HG02943 (cell line): ENCODE results near the gene TOR4A.
"Not testable (repeated sequence)": the region's sequence is repeated elsewhere in the genome, so short reads cannot be mapped to it uniquely, and the experiment has no call there.

ENCODE experiments used
- ATAC-seq: cut with Tn5 transposase; IDR thresholded peaks from one replicate; pipeline ENCODE4 v1.9.1; 2021; ENCODE audit warnings: mild to moderate bottlenecking, low read depth, moderate library complexity; ENCODE audit not compliant: unreplicated experiment

Gene TOR4A

DNA sequence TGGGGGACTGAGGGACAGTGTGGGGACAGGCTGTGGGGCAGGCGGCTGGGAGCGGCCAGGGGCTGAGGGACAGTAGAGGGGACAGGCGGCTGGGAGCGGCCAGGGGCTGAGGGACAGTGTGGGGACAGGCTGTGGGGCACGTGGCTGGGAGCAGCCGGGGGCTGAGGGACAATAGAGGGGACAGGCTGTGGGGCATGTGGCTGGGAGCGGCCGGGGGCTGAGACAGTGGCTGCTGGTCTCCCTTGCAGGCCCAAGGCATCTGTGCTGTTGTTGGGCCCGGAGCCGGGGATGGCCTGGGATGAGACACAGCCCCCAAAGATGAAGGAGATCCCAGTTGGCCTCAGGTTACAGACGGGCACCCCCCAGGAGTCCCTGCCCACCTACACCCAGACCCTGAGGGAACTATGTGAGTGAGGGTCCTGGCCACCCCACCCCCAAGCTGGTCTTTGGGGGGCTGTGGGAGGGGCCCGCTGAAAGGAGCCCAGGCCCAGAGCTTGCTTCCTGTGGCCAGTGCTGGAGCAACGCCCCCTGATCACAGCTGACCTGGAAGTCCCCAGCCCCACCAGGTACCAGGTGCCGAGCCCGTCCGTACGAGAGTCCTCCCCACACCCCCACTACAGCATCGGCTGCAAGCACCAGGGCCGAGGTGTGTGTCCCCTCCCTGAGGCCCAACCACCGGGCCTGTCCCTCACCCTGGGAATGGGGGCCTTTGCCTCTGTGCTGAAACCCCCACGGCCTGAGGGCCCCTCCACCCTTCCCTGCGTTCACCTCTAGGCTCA lies 25.8 kb upstream of the TOR4A start:
- no peak for ATAC-seq

DNA sequence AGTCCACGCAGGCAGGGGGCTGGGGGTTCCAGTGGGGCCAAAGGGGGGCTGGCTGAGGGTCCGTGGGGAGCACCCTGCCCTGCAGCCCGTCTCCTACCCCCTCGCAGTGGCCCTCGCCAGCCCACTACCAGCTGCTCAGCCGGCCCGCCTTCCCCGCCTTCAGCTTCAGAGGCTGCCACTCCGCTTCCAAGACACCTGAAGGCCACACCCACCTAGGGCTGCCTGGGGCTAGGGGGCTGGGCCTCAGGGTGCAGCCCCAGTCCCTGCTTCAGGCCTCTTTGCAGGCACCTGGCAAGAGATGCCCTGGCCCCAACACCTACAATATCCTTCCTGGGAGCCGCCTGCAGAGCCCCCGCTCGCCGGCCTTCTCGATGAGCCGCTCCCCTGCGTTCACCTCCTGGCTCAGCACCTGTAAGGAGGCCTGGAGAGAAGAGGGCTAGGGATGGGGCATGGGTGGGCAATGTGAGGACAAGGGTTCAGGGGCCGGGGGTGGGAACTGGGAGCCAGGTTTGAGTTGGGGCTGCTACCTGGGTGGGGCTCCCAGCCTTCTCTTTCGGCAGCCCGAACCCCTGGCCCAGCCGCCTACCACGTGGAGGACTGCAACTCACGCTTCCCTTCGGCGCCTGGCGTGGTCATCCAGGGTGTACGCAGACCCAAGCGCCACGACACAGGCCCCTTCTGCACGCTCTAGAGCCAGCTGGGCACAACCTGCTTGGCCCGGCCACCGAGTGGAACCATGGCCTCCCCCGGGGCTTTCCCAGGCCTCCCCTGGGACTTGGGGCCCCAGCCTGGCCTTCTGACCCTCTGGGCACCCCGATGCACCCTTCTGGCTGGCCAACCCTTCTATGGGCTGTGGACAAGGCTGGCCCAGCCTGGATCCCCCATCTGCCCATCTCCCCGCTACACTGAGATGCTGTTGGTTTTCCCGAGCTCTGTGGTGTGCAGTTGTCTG lies 24.7 kb upstream of the TOR4A start:
- ATAC-seq, result no peak

DNA sequence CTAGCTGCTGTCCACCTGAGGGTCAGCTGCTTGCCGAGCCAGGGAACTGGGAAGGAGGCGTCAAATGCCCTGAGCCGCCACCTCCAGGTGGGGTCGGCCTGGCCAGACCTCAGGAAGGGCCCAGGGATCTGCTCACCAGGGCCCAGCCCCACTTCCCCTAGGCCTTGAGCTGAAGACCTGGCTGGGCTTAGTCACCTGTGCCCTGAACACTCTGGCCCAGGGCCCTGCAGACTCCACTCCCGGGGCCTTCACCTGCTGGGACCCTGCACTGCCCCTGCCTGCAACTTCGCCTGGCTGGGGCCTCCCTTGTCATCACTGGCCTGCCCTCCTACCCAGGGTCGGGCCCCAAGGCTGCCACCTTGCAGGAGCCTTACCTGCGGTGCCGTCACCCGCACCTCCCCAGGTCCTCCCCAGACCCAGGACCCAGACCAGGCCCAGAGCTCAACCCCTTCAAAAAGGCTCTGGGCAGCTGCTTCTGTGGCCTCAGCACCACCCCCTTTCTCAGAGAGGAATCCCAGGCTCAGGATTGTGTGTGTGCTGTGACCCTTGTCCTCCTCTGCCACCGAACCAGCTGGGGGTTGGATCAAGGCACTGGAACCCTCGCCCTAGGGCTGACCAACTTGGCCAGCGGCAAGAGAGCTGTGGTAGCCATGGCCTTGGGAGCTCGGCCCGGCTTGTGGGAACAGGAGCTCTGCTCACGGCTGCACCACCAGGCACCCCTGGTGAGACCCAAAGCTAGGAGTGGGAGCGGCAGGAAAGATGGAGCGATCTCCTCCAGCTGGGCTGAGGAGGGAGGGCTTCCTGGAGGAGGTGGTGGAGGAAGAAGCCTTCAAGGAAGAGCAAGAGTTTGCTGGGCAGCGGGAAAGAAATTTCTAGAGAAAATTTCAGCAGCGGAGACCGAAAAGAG lies 23.6 kb upstream of the TOR4A start:
- no peak for ATAC-seq

DNA sequence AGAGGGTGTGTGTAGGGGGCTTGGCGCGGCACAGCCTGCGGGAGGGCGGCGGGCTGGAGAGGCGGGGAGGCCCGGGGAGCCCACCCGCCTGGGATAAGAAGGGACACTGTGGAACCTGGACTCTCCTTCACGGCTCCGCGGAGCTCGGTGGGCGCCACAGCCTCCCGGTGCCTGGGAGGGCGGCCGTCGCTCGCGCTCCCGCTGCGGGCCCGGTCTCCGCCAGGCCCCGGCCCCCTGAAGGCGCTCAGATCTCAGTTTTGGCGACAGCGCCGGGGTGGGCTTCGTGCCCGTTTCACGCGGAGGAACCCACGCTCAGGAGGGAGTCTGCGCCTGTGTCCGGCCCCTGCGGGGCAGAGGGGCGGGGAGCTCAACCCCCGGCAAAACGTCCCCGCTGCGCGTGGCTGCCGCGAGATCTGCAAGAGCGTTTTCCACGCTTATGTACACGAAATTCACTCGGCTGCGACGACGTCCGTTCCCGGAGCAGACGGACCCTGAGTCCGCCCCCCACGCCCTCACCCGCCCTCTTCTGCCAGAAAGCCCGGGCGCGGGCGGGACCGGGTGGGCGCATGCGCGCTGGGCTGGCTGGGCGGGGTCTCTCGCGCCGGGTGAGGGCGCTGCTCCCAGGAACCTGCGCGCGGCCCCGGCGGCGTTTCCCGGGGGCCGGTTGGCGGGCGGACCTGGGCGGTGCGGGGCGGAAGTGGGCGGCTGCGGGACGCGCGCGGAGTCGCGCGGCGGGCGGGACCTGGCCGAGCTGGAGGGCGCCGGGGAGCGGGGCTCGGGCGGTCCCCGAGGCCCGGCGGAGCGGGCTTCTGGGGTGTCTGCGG lies 22.7 kb upstream of the TOR4A start, which contains the start of gene NELFB:
Gene NELFB, plus strand, starts transcription at position 704 of the 824 bp plus-strand sequence.
- ATAC-seq, result peak; percentile 59

DNA sequence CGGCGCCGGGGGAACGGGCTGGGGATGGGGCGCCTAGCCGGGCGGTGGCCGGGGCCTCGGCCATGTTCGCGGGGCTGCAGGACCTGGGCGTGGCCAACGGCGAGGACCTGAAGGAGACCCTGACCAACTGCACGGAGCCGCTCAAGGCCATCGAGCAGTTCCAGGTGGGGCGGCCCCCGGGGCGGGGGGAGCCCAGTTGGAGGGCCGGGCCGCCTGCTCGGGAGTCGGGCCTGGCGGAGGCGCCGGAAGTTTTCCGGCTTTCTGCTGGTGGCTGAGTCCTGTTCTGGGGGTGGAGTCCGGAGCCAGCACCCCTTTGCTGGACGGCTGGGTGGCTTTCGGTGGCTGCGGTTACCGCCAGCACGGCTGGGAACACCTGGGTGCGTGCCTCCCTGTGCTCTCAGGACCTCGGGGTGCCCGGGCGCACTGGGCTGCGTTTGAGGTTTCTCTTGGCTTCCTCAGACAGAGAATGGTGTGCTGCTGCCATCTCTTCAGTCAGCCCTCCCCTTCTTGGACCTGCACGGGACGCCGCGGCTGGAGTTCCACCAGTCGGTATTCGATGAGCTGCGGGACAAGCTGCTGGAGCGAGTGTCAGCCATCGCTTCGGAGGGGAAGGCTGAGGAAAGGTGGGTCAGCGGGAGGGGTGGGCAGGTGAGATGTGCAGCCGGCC lies 21.9 kb upstream of the TOR4A start:
- ATAC-seq, result peak; percentile 25

DNA sequence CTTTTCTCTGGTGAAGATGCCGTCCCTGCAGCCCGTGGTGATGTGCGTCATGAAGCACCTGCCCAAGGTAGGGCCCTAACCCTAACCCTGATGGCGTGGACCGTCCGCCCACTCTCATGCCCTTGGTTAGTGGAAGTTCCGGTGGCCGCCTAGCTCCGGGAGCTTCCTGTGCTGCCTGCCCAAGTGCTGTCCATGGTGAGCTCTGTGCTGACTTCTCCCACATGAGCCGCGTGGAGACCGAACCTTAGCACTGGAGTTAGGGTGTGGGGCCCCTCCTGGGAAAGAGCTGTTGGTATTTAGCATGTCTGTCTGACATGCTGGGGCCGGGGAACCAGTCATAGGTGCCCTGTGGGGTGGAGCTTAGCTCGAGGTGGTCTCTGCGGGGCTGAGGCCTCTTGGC lies 21.2 kb upstream of the TOR4A start:
- ATAC-seq, result no peak

DNA sequence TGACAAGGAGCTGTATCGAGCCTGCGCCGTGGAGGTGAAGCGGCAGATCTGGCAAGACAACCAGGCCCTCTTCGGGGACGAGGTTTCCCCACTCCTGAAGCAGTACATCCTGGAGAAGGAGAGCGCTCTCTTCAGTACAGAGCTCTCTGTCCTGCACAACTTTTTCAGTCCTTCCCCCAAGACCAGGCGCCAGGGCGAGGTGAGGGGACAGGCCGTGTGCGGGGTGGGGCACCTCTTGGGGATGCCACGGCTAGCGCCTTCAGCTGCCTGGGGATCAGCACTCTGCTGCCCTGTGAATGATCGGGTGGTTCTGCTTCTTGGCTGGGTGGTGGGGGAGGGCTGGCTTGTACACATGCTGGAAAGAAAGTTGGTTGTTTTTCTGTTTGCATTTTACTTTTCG lies 20.7 kb upstream of the TOR4A start:
- ATAC-seq, result no peak

DNA sequence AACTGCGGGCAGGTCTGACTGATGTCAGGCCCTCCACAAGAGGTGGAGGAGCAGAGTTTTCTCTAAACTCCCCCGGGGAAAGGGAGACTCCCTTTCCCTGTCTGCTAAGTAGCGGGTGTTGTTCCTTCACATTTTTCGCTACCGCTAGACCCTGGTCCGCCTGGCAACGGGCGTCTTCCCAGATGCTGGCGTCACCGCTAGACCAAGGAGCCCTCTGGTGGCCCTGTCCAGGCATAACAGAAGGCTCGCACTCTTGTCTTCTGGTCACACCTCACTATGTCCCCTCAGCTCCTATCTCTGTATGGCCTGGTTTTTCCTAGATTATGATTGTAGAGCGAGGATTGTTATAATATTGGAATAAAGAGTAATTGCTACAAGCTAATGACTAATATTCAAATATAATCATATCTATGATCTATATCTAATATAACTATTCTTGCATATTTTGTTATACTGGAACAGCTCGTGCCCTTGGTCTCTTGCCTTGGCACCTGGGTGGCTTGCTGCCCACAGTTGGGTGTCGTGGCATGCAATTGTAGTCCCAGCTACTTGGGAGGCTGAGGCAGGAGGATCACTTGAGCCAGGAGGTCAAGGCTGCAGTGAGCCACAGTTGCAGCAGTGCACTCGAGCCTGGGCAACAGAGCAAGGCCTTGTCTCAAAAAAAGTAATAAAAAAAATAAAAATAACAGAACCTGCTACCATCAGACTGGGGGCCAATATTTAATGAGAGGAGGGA lies 15.2 kb upstream of the TOR4A start:
- not testable (repeated sequence) for ATAC-seq

DNA sequence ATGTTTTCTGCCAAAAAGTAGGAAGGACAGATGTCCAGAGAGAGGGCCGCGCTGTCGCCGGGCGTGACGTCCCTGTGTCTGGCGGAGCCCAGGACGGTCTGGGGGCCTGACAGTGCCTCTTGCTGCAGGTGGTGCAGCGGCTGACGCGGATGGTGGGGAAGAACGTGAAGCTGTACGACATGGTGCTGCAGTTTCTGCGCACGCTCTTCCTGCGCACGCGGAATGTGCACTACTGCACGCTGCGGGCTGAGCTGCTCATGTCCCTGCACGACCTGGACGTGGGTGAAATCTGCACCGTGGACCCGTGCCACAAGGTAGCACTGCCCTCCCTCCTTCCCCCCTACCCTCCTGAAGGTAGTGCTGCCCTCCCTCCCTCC lies 14.6 kb upstream of the TOR4A start:
- no peak for ATAC-seq

DNA sequence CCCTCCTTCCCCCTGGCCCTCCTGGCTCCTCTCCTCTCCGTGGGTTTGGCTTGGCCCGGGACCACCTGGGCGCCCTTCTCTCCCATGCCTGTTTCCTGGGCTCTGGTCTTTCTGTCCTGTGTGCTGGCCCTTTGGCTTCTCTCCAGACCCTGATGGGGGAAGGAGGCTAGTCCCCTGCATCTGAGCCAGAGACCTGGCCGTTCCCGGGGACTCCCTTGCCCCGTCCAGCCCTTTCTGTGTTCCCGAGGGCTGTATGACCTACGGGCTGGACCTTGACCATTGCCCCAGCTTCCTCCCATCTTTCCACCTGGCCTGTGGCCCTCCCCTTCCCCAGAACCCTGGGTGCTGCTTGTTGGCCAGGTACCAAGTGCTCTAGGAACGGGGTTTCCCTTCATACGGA lies 14.0 kb upstream of the TOR4A start:
- ATAC-seq, result no peak

DNA sequence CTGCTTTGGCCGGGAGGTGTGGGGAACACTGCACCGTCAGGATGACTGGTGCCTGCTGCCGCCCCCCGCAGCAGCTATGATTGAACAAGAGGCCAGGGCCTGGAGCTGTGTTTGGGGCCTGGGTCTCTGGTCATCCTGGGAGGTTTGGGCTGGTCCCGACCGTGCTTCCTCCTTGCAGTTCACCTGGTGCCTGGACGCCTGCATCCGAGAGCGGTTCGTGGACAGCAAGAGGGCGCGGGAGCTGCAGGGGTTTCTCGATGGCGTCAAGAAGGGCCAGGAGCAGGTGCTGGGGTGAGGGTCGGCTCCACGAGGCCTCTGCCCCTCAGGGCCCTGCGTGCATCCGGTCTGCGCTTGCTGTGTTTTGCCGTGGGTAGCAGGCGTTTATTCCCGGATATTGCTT lies 13.5 kb upstream of the TOR4A start:
- ATAC-seq, result no peak

DNA sequence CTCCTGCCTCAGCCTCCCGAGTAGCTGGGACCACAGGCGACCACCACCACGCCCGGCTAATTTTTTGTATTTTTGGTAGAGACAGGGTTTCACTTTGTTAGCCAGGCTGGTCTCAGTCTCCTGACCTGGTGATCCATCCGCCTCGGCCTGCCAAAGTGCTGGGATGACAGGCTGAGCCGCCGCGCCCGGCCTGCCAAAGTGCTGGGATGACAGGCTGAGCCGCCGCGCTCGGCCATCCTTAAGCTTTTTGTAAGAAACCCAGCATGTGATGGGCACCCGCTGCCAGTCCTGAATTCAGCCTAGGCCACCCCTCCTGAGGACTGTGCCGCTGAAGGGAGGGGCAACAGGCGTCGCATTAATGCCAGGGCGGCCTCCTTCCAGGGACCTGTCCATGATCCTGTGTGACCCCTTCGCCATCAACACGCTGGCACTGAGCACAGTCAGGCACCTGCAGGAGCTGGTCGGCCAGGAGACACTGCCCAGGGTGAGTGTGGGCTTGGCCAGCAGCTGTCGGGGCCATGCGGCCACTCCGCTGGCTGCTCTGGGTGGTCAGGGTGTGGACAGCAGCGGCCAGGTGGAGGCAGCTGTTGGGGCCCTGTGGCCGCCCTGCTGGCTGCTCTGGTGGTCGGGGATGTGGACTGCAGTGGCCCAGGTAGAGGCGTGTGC lies 11.9 kb upstream of the TOR4A start:
- ATAC-seq, result no peak

DNA sequence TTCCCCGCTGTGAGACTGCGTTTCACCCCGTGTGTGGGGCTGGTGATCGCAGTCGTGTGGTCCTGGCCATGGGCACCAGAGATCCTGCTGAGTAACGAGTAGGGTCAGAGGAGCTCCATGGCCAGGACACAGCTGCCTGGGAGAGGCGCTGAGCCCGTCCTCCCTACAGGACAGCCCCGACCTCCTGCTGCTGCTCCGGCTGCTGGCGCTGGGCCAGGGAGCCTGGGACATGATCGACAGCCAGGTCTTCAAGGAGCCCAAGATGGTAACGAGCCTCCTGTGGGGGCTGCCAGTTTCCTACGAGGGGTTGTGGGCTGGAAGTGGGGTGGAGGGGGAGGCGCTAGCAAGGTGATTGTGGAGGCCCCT lies 11.4 kb upstream of the TOR4A start:
- ATAC-seq, result no peak

DNA sequence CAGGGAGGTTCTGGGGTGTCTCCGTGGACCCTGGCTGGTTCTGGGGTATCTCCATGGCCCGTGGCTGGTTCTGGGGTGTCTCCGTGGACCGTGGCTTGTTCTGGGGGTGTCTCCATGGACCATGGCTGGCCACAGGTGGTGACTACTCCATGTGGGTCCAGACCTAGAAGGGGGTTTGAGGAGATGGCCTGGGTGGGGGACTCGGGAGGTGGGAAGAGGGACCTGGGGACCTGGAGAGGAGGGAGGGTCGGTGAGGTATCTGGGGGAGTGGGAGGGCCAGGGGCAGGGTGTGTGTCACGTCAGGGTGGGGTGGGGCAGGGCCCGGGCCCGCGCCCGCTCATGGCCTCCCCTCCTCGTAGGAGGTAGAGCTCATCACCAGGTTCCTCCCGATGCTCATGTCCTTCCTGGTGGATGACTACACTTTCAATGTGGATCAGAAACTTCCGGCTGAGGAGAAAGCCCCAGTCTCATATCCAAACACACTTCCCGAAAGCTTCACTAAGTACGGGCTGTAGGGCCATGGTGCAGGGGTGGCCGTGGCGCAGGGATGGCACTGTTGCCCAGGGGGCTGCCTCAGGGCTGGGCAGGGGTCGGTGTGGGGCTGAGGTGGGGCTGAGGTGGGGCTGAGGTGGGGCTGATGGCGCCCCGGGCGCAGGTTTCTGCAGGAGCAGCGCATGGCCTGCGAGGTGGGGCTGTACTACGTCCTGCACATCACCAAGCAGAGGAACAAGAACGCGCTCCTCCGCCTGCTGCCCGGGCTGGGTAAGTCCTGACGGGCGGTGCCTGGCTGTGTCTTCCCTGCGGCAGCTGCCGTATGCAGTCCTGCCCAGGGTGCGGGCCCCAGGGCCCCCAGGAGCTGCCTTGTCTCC lies 10.7 kb upstream of the TOR4A start:
- no peak for ATAC-seq

DNA sequence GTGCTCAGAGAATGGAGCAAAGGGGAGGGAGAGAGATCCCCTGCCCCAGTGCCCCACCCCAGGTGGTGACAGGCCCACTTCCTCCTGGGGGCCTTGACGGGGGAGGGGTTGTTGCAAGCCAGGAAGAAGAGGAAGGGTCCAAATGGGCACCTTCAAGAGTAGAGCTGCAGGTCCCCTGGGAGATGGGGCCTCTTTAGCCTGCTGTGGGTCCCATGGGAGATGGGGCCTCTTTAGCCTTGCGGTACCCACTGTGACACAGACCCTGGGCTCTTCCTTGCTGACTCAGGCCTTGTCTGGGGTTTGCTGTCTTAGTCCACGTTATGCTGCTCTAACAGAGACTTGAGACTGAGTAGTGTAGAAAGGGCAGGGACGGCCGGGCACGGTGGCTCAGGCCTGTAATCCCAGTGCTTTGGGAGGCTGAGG lies 9.6 kb upstream of the TOR4A start:
- ATAC-seq, result no peak

DNA sequence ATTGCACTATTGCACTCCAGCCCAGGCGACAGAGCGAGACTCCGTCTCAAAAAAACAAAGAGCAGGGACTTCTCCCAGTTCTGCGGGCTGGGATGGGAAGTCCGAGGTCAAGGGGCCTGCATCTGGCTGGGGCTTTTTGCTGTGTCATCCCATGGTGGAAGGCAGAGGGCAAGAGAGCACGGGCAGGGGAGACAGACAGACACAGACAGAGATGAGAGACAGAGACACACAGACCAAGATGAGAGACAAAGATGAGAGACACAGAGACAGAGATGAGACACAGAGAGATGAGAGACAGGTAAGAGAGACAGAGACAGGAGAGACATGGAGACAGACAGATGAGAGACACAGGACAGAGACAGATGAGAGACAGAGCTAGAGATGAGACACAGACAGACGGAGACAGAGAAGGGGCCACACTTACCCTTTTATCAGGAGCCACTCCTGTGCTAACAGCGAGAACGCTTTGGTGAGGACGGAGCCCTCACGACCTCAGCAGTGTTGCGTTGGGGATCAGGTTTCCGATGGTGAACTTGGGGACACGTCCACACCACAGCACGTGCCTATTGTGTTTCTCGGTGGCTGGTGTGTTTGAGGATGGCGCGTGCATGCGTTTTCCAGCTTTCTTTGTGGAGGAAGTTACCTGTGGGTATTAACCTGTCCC lies 8.9 kb upstream of the TOR4A start:
- ATAC-seq, result no peak
